Lower leg skin (tissue), 3 donors: ENCODE results near the gene OR6C4.

Experiments used
- CTCF ChIP-seq, 3 donors: fragments of 450-650 bp; IDR thresholded peaks; one replicate each; pipeline ENCODE4 v1.5.1; 2016; ENCODE audit warnings: antibody characterized with exemption in 3 of 3, mild to moderate bottlenecking in 3 of 3, moderate library complexity in 2 of 3
- POLR2A ChIP-seq, 2 donors: fragments of 450-650 bp; IDR thresholded peaks; one replicate each; pipeline ENCODE4 v1.6.1; 2016 to 2017; ENCODE audit warnings: antibody characterized with exemption in 2 of 2, mild to moderate bottlenecking in 1 of 2, moderate library complexity in 1 of 2

DNA sequence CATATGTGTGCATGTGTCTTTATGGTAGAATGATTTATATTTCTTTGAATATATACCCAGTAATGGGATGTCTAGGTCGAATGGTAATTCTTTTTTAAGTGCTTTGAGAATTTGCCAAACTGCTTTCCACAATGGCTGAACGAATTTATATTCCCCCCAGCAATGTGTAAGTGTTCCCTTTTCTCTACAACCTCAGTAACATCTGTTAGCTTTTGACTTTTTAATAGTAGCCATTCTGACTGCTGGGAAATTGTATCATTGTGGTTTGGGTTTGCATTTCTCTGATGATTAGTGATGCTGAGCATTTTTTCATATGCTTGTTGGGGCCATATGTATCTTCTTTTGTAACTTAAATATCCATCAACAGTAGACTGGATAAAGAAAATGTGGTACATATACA, 47.8 kb upstream of the OR6C4 start:
- TF ChIP-seq CTCF (IDR thresholded peaks at IDR 0.05): no peak
- TF ChIP-seq POLR2A (IDR thresholded peaks at IDR 0.05): no peak
